Choroid plexus epithelial cell (primary cell): ENCODE data around the gene PLA2G6.

ENCODE experiments used
- DNase-seq: peaks from one replicate; pipeline ENCODE4 v3.0.0-alpha.2; 2010; ENCODE audit warnings: low read depth
- H3K4me3 ChIP-seq: 2 replicates; pipeline ENCODE4 v1.5.1; 2011; ENCODE audit warnings: low read depth, mild to moderate bottlenecking, control low read depth, low read length, moderate library complexity
- CTCF ChIP-seq: conservative IDR thresholded peaks from 2 replicates; pipeline ENCODE4 v1.5.1; 2011; ENCODE audit warnings: low read depth, mild to moderate bottlenecking, control low read depth, inconsistent platforms, low read length, moderate library complexity

The PLA2G6 gene

GRCh38 chr22:38066381-38067027, 115.1 kb downstream of the PLA2G6 start:
- no peak for TF ChIP-seq CTCF
- no peak for DNase-seq
- H3K4me3 ChIP-seq, result no peak overlapping the region

GRCh38 chr22:38065539-38065938, 116.1 kb downstream of the PLA2G6 start:
- H3K4me3 ChIP-seq, result no peak overlapping the region
- DNase-seq, result no peak
- TF ChIP-seq CTCF, result no peak

GRCh38 chr22:38062791-38063190, 118.8 kb downstream of the PLA2G6 start:
- no peak overlapping the region for H3K4me3 ChIP-seq
- no peak for TF ChIP-seq CTCF
- no peak for DNase-seq
